ENCODE data around the gene PIGQ. TPM values are rescaled to one million over a fixed set of nuclear protein-coding genes. Genes with fewer than 3 reads are reported as not detected.

The PIGQ gene
- 36.9 TPM for total RNA-seq

DNA sequence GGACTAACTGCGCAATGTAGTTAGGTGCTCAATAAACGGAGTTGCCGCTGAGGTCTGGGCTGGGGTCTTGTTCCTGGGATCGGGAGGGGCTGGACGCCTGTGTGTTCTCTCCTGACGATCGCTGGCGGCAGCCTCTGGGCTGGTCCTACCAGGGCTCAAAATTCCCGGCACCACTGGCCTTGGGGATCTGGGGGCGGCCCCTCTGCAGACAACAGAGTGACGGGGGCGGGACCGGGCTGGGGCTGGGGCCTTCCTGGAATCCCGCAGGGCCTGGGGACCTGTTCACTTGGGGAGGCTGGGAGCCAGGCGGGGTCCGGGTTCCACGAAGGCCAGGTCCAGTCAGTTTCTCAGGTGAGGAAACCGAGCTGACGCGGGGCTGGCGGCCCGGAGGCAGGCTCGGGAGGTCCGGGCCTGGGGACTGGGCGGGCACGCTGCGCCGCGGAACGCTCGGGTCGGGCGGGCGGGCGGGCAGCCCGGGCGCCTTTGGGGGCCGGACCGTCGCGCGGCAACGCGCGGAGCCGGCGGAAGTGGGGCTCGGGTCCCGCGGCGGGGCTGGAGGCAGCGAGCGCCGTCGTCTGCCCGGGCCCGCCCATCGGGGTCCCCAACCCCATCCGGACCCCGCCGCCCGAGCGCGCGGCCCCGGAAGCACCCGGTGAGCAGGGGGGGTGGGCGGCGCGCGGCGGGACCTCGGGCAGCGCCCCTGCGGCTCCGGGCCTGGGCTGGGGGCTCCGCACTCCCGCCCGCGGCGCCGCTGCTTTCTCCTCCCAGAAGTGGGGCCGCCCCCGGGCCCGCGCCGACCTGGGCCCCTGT lies at the start of gene PIGQ:
PIGQ (plus strand) TSS at position 524 of the 810 bp plus-strand sequence. CDS start 4,107 bp downstream, outside the sequence.
- DNase-seq (ENCODE audit: low read depth in 2 of 3, low spot score in 2 of 3): peak; percentile 36 to 60 (median 58)

DNA sequence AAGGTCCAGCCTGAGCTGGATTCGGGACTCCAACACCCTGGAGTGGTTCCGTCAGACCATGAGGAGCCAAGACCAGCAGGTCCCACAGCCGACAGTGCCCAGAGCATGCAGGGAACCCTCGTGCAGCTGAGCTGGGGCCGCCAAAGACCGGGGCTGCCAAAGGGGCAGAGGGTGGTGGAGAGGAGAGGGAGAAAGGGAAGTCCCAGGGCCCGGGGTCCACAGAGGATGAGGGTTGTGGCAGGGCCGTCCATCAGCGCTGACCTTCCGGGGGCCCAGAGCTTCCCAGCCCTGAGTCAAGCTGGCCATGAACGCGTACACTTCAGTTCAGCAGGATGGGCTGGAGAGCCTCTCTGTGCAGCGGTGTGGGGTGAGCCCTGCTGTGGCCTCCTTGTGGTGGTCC lies 48.9 kb upstream of the PIGQ start:
- DNase-seq (ENCODE audit: low read depth in 2 of 3, low spot score in 2 of 3): no peak

DNA sequence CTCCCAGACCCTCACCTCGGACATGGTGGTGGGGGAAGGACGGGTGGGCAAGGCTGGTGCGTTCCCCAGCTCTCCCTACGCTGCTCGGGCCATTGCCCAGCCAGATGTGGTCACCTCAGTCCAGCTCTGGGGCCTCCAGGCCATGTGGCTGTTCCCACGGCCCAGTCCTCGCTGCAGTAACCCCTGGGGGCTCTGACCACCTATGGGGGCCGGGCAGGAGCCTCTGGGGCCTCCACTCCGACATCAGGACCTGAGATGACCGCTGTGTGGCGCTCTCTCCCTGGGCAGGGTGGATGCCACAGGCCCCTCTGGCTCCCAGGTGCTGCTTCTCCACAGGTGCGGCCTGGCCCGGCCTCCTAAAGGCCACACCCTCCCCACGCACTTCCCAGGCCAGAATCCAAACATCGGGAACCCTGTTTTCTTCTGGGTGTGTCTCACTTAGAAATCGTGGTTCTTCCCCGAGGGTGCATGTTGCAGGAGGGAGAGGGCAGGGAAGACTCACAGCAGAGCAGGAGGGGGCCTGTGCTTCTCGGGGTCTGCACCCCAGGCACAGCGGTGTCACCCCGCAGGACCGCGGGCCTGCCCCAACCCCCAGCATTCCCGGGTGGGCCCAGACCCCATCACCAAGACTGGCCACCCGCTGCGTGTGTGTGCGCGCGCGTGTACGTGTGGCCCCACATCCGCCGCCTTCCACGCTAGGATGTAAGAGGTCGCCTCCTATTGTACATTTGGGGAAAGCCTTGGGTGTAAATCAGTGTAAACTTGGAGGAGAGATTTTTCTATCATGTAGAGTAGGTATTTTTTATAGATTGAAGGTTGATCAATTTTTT lies 48.2 kb upstream of the PIGQ start:
- DNase-seq (ENCODE audit: low read depth in 2 of 3, low spot score in 2 of 3): no peak

DNA sequence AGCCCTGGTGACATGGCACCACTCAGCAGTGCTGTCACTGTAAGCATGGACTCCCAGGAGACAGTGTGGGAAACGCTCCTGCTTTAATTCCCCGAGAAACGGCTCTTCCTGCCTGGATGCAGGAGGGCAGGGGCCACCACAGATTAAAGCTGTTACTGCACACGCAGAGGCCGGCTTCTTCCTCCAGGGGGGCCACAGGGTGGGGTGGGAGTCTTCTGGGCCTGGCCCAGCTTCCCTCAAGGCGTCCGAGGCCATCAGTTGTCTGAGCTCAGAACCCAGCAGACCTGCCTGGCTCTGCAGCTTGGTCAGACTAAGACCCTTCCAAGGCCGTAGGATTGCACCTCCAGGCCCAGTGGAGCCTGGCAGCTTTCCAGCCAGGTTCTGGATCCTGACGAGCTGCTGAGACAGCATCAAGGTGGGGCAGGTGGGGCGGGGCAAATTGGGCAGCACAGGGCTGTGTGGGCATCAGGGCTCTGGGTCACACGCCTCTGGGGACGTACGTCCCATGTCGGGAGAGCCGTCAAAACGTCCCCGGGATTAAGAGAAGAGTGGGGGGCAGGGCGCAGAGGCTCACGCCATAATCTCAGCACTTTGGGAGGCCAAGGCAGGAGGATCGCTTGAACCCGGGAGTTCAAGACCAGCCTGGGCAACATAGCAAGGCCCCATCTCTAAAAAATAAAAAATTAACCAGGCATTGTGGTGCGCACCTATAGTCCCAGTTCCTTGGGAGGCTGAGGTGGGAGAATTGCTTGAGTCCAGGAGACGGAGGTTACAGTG lies 47.3 kb upstream of the PIGQ start:
- DNase-seq (ENCODE audit: low read depth in 2 of 3, low spot score in 2 of 3): no peak

DNA sequence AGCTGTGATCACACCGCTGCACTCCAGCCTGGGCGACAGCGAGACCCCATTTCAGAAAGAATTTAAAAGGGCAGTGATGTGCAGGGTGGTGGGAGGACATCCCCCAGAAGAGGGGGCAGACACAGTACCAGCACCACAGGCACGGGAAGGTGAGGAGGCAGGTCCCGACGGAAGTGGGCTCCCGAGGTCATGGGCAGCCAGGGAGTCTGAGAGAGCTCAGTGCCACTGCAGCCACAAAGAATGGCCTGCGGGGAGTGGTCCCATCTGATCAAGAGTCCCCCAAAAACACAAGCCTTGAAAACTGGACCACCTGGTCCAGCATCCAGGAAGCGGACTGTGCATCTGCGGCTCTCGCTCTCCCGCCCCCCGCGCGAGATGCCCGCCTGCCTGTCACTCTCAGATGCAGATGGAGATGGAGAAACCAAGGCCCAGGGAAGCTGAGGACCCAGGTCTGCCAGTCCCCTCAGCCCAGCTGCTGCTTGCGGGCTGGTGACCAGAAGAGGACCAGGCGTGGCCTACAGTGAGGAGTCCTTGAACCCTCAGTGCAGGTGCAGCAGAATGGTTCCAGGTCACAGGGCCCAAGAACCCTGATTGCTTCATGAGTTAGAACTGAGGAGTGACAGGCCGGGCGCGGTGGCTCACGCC lies 46.5 kb upstream of the PIGQ start:
- DNase-seq (ENCODE audit: low read depth in 2 of 3, low spot score in 2 of 3): no peak

DNA sequence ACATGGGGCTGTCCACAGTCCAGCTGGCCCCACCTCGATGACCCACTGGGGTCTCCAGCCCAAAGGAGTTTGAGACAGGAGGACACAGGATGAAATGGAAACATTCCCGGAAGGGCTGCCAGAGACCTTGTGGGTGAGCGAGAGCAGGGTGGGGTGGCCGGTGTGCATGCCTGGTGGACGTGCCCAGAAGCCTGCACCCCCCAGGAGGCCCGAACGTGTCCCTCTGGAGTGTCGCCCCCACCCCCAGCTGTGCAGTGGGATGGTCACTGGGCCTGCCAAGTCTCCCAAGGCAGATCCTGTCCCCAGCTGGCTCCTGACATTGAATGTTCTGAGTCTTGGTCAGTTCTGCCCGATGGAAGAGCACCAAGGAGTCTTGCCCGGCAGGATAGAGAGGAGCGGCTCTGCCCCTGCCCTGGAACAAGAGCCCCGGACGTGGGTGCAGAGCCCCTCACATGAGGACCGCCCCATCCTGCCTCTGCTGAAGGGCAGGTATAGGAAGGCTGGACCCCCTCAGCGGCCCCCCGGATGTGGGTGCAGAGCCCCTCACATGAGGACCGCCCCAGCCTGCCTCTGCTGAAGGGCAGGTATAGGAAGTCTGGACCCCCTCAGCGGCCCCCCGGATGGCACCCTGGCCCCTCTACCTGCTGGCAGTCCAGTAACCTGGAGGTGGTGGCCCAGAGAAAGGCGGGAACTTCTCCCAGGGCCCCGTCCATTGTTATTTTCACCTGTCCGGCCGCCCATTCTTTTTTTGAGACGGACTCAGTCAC lies 45.3 kb upstream of the PIGQ start:
- DNase-seq (ENCODE audit: low read depth in 2 of 3, low spot score in 2 of 3): no peak

DNA sequence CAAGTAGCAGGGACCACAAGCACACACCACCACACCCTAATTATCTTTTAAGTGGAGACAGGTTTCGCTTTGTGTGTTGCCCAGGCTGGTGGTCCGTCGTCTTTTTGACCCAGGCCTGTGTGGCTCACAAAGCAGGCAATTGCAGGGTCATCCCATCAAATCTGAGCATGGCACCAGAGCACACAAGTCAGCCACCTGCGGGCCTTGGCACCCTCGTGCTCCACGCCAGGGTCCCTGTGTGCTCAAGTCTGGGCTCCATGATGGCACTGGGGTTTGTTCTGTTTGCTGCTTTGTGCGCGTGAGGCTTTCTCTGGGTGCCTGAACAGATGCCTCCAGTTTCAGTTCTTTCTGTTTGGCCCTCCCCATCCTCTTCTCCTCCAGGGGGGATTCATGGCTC lies 44.6 kb upstream of the PIGQ start:
- DNase-seq (ENCODE audit: low read depth in 2 of 3, low spot score in 2 of 3): no peak

DNA sequence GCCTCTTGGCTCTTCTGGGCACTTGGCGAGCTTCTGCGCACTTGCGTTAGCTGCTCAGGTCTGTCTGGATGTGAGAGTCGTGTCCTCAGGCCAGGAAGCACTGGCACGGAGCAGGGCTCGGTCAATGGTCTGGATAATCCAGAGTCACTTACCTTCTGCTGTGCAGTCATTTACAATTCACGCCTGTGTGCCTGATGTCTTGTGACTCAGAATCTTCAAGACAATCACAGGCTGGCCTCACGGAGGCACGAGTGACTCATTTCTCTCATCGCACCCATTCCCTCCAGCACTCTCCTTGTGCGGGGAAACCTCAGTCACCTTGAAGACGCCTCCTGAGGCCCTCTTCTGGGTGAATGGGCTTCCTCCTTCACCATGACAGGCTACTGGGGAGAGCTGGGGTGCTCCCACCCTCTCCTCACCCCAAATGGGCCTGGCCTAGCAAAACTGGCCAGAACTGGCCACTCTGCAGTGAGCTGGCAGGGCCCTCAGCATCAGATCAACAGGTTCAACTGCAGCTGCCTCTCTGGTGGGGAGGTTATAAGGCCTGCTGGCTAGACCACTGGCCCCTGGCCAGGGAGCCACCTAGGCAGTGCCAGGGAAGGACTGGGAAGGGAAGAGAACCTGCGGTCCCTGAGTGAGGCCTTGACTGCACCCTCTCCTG lies 44.1 kb upstream of the PIGQ start:
- DNase-seq (ENCODE audit: low read depth in 2 of 3, low spot score in 2 of 3): no peak

DNA sequence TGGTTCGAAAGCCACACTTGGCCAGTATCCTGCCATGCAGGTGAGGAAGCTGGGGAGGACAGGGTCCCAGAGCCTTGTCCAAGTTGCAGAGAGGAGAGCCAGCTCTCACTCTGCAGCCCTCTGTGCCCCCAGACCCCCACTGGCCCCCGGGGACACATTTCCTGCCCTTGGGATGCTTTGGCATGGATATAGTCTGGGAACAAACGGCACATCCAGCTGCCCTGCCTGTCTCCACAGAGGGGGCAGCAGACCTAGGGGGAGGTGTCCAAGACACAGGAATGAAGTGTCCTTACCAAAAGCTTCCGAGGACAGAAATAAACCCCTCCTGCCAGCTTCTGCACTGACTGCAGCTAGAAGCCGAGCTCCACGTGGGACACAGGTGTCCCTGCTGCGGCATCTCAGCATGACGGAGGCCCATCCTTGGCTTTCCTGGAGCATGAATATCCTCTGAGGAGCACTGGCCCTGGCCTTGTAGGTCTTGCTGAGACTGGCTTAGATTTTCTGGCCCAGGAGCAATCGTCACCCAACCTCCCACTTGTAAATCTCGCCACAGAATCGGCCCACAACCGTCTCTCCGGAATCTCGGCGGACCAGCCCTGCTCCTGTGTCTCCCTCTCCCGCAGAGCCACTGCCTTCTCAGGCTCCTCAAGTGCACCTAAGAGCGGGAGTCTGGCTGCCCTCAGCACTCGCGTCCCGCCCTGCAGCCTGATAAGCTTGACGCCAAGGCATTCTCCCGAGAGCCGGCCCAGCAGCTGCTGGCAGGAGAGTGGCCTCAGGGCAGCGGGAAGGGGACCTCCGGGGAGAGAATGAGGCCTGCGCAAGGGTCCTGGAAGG lies 43.4 kb upstream of the PIGQ start:
- DNase-seq (ENCODE audit: low read depth in 2 of 3, low spot score in 2 of 3): no peak

DNA sequence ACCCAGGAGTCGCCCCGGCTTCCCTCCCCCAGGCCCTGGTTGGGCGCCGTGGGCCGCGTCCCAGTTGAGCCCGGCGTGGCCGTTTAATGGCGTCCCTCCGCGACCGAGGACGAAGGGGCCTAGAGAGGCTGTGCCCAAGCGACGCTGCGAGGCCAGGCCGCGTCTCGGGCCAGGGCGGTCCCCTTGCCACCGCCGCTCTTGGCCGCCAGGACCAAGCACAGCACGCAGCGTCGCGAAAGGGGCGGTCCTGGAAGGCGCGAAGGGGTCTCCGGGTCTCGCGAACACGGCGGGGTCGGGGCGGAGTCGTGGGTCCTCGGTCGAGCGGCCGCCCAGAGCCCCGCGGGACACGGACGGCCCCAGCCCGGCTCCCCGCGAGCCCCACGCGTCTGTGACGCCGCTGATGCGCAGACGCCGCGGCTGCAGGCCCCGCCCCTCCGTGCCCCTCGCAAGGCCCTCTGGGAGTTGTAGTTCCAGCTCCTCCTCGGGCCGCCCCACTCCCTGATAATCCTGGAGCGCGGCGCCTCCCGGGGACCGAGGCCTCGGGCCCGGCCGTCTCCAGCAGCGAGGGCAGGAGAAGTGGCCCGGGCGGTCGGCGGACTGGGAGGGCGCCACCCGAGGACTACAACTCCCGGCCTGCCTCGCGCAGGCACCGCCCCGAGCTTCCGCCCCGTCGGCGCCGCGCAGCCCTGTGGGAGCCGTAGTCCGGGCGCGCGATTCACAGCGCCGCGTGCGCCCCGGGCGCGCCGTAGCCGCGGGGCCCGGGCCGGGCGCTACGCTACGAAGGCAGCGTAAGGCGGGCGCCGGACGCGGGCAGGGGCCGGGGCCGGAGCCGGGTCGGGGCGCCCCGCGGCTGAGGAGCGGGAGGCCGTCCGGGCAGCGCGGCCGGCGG lies 42.5 kb upstream of the PIGQ start, which contains the start of gene CAPN15:
CAPN15 (plus strand) TSS at position 698 of the 889 bp plus-strand sequence. CDS start 19,127 bp downstream, outside the sequence.
- DNase-seq (ENCODE audit: low read depth in 2 of 3, low spot score in 2 of 3): peak; percentile 82 to 88 (median 87)

DNA sequence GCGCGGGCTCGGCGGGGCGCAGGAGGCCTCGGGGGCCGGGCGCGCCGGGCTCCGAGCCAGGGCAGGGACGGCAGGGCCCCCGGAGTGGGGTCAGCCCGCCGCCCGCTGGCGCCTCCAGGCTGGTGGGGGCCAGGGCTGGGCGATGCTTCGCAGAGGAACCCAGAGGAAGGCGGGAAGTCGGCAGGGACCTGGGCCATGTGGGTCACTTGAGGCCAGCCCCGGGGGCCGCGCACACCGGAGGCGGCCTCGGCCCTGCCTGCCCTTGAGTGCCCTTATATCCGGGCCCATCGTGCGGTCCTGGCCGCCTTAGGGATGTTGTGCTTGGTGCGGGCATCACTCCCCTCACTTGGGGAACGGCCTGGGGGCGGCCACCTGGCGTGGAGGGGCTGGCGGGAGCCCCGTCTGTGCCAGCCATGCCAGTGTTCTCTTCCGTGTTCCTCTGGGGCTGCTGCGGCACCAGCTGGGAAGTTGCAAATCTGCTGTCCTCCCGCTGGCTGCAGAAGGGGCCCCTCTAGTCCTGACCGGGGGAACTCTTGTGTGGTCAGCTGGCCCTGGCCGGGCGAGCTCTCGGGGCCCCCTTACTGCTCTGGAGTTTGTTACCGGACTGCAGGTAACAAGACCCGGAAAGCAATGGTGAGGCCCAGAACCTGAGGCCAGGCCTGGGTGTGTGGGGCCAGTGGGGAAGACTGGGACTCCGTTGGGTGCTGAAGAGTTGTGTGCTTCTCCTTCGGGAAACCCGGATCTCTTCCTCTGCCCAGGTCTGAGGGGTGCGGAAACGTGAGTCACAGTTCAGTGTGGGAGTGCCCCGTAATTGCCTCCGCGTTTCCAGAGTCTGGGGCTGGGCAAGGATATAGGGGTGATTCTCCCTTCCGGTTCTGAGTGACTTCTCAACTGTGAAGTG lies 41.4 kb upstream of the PIGQ start:
- DNase-seq (ENCODE audit: low read depth in 2 of 3, low spot score in 2 of 3): peak in 1 of 3 donors; percentile 25

DNA sequence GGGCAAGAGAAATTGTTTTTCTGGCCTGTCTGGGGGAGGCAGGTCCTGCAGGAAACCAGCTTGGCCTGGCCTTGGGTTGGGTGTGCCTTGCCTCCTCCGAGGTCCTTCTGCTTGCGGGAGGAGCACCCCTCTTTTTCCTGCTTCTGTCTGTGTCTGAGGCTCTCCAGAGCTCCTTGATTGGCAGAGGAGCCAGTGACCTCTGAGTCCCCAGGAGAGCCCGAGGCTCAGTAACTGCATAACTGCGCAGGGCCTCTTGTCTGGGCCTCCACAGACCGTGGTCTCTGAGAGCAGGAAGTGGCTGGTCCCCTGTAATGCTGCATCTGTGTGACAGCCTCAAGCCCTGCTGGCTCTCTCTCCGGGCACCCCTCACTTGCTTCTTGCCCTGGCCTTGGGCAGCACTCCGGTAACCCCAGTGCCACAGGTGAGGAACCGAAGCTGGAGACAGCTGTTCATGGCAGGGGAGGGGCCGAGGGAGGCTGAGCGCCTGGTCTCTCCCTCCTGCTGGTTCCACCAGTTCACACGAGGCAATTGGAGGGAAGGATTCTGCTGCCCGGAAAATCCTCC lies 40.7 kb upstream of the PIGQ start:
- peak in 1 of 3 donors; percentile 21 for DNase-seq (ENCODE audit: low read depth in 2 of 3, low spot score in 2 of 3)

DNA sequence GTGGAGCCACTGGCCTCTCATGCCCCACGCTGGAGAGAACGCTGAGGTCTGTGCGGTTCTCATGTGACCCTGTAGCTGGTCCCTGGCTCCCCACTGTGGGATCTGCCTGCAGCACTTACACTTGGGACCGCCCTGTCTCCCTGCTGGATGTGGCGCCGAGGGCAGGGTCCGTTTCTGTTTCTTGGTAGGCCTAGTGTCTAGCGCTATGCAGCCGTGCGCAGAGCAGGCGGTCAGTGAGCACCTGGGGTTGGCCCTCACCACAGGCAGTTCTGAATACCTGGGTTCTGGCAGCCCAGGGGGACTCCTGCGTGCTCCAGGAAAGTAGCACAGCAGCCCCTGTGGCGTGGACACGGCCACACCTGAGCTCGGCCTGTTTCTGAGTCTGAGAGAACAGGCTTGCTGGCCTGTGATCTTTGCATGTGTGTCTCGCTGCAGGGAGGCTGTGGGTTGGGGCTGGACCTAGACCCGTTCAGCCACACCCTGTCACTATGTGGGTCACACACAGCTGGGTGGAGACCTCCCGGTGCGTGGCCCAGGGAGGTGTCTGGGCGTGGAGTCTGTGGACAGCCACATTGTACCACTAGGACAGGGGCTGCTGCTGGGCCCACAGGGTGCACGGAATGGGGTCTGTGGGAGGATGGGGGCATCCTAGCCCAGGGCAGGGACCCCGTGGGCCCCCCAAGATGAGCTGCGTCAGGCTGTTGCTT lies 39.5 kb upstream of the PIGQ start:
- no peak for DNase-seq (ENCODE audit: low read depth in 2 of 3, low spot score in 2 of 3)

DNA sequence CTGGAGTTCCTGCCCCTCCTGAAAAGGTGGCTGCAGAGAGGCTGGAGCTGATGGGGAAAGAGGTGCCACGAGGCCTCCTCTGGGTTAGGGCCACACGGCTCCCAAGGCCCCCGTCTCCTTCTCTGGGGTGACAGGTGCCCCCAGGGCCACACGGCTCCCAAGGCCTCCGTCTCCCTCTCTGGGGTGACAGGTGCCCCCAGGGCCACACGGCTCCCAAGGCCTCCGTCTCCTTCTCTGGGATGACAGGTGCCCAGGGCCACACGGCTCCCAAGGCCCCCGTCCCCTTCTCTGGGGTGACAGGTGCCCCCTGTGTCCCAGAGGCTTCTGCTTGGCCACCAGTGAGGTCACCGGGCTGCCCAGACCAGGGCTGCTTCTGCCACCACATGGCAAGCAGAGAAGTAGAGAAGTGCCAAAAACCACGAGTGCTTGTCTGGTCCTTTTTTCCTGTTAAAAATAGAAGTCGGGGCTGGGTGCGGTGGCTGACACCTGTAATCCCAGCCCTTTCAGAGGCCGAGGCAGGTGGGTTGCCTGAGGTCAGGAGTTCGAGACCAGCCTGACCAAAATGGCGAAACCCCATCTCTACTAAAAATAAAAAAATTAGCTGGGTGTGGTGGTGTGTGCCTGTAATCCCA lies 38.2 kb upstream of the PIGQ start:
- DNase-seq (ENCODE audit: low read depth in 2 of 3, low spot score in 2 of 3): no peak

Data from hematopoietic multipotent progenitor cell (in vitro differentiated cells).